ENCODE results near the gene DMWD.

The DMWD gene

GRCh38 chr19:45824041-45824471, 31.4 kb upstream of the DMWD start:
- Histone ChIP-seq H3K4me1 (ENCODE audit: insufficient read depth, low read length) (no peaks in the 10 kb centered on the region), H3K27me3 (ENCODE audit: control insufficient read depth in 1 of 2, insufficient read depth in 2 of 2, low read length in 2 of 2) (no peaks in the 10 kb centered on the region), H3K9ac (ENCODE audit: low read length) (no peak overlapping the region), H3K36me3 (ENCODE audit: insufficient read depth, low read length) (peaks cover 72% of the 10 kb centered on the region), H3K27ac (ENCODE audit: low read depth, low read length) (no peak overlapping the region), H3K9me3 (ENCODE audit: low read length) (no peaks in the 10 kb centered on the region), H3K4me3 (ENCODE audit: low read depth in 1 of 2, low read length in 2 of 2) (no peak overlapping the region)

GRCh38 chr19:45823182-45823581, 30.5 kb upstream of the DMWD start:
- Histone ChIP-seq H3K27me3 (ENCODE audit: control insufficient read depth in 1 of 2, insufficient read depth in 2 of 2, low read length in 2 of 2) (no peaks in the 10 kb centered on the region), H3K36me3 (ENCODE audit: insufficient read depth, low read length) (peaks cover 63% of the 10 kb centered on the region), H3K4me1 (ENCODE audit: insufficient read depth, low read length) (no peaks in the 10 kb centered on the region), H3K9ac (ENCODE audit: low read length) (no peak overlapping the region), H3K4me3 (ENCODE audit: low read depth in 1 of 2, low read length in 2 of 2) (no peak overlapping the region), H3K9me3 (ENCODE audit: low read length) (no peaks in the 10 kb centered on the region), H3K27ac (ENCODE audit: low read depth, low read length) (no peak overlapping the region)

- H3K36me3 ChIP-seq (ENCODE audit: insufficient read depth, low read length) = peaks cover 59% of the 10 kb centered on the region
- H3K9ac ChIP-seq (ENCODE audit: low read length) = no peak overlapping the region
- no peak overlapping the region for H3K27ac ChIP-seq (ENCODE audit: low read depth, low read length)
- no peaks in the 10 kb centered on the region for H3K27me3 ChIP-seq (ENCODE audit: control insufficient read depth in 1 of 2, insufficient read depth in 2 of 2, low read length in 2 of 2)
- H3K4me3 ChIP-seq (ENCODE audit: low read depth in 1 of 2, low read length in 2 of 2) = no peak overlapping the region
- no peaks in the 10 kb centered on the region for H3K9me3 ChIP-seq (ENCODE audit: low read length)
- H3K4me1 ChIP-seq (ENCODE audit: insufficient read depth, low read length) = no peaks in the 10 kb centered on the region
Measured at GRCh38 chr19:45822716-45823115, 30.1 kb upstream of the DMWD start.

- Histone ChIP-seq H3K27ac (ENCODE audit: low read depth, low read length) (no peak overlapping the region), H3K9me3 (ENCODE audit: low read length) (no peaks in the 10 kb centered on the region), H3K4me1 (ENCODE audit: insufficient read depth, low read length) (no peaks in the 10 kb centered on the region), H3K27me3 (ENCODE audit: control insufficient read depth in 1 of 2, insufficient read depth in 2 of 2, low read length in 2 of 2) (peaks cover 0 to 2% of the 10 kb centered on the region in 2 donors), H3K4me3 (ENCODE audit: low read depth in 1 of 2, low read length in 2 of 2) (no peak overlapping the region), H3K36me3 (ENCODE audit: insufficient read depth, low read length) (peaks cover 47% of the 10 kb centered on the region), H3K9ac (ENCODE audit: low read length) (no peak overlapping the region)
Measured at GRCh38 chr19:45821570-45821969, 28.9 kb upstream of the DMWD start.

- no peak overlapping the region for H3K27ac ChIP-seq (ENCODE audit: low read depth, low read length)
- no peaks in the 10 kb centered on the region for H3K9me3 ChIP-seq (ENCODE audit: low read length)
- no peaks in the 10 kb centered on the region for H3K4me1 ChIP-seq (ENCODE audit: insufficient read depth, low read length)
- H3K9ac ChIP-seq (ENCODE audit: low read length) = no peak overlapping the region
- H3K27me3 ChIP-seq (ENCODE audit: control insufficient read depth in 1 of 2, insufficient read depth in 2 of 2, low read length in 2 of 2) = peaks cover 0 to 7% of the 10 kb centered on the region in 2 donors
- no peak overlapping the region for H3K4me3 ChIP-seq (ENCODE audit: low read depth in 1 of 2, low read length in 2 of 2)
- peaks cover 43% of the 10 kb centered on the region for H3K36me3 ChIP-seq (ENCODE audit: insufficient read depth, low read length)
Measured at GRCh38 chr19:45821103-45821521, 28.5 kb upstream of the DMWD start.

GRCh38 chr19:45820413-45821102, 27.9 kb upstream of the DMWD start:
- H3K36me3 ChIP-seq (ENCODE audit: insufficient read depth, low read length) = peaks cover 37% of the 10 kb centered on the region
- H3K9me3 ChIP-seq (ENCODE audit: low read length) = no peaks in the 10 kb centered on the region
- H3K4me3 ChIP-seq (ENCODE audit: low read depth in 1 of 2, low read length in 2 of 2) = no peak overlapping the region

GRCh38 chr19:45819769-45820168, 27.1 kb upstream of the DMWD start:
- Histone ChIP-seq H3K36me3 (ENCODE audit: insufficient read depth, low read length) (peaks cover 30% of the 10 kb centered on the region), H3K9me3 (ENCODE audit: low read length) (no peaks in the 10 kb centered on the region), H3K27me3 (ENCODE audit: control insufficient read depth in 1 of 2, insufficient read depth in 2 of 2, low read length in 2 of 2) (peaks cover 0 to 20% of the 10 kb centered on the region in 2 donors), H3K9ac (ENCODE audit: low read length) (no peak overlapping the region), H3K4me3 (ENCODE audit: low read depth in 1 of 2, low read length in 2 of 2) (no peak overlapping the region), H3K27ac (ENCODE audit: low read depth, low read length) (no peak overlapping the region), H3K4me1 (ENCODE audit: insufficient read depth, low read length) (no peaks in the 10 kb centered on the region)

More at GRCh38 chr19:45820413-45821102, 27.9 kb upstream of the DMWD start:
- Histone ChIP-seq H3K27ac (ENCODE audit: low read depth, low read length) (no peak overlapping the region), H3K9ac (ENCODE audit: low read length) (no peak overlapping the region), H3K4me1 (ENCODE audit: insufficient read depth, low read length) (no peaks in the 10 kb centered on the region), H3K27me3 (ENCODE audit: control insufficient read depth in 1 of 2, insufficient read depth in 2 of 2, low read length in 2 of 2) (peaks cover 0 to 12% of the 10 kb centered on the region in 2 donors)

GRCh38 chr19:45817725-45818301, 25.2 kb upstream of the DMWD start:
- Histone ChIP-seq H3K36me3 (ENCODE audit: insufficient read depth, low read length) (peaks cover 16% of the 10 kb centered on the region), H3K9me3 (ENCODE audit: low read length) (no peaks in the 10 kb centered on the region), H3K4me1 (ENCODE audit: insufficient read depth, low read length) (no peaks in the 10 kb centered on the region), H3K27me3 (ENCODE audit: control insufficient read depth in 1 of 2, insufficient read depth in 2 of 2, low read length in 2 of 2) (peaks cover 0 to 35% of the 10 kb centered on the region in 2 donors), H3K27ac (ENCODE audit: low read depth, low read length) (no peak overlapping the region), H3K4me3 (ENCODE audit: low read depth in 1 of 2, low read length in 2 of 2) (no peak overlapping the region), H3K9ac (ENCODE audit: low read length) (no peak overlapping the region)

GRCh38 chr19:45817010-45817724, 24.5 kb upstream of the DMWD start:
- Histone ChIP-seq H3K9ac (ENCODE audit: low read length) (no peak overlapping the region), H3K27ac (ENCODE audit: low read depth, low read length) (no peak overlapping the region), H3K36me3 (ENCODE audit: insufficient read depth, low read length) (peaks cover 10% of the 10 kb centered on the region)

GRCh38 chr19:45816236-45817009, 23.8 kb upstream of the DMWD start:
- Histone ChIP-seq H3K36me3 (ENCODE audit: insufficient read depth, low read length) (peaks cover 10% of the 10 kb centered on the region), H3K9me3 (ENCODE audit: low read length) (no peaks in the 10 kb centered on the region), H3K27me3 (ENCODE audit: control insufficient read depth in 1 of 2, insufficient read depth in 2 of 2, low read length in 2 of 2) (peaks cover 0 to 39% of the 10 kb centered on the region in 2 donors), H3K27ac (ENCODE audit: low read depth, low read length) (no peak overlapping the region), H3K4me1 (ENCODE audit: insufficient read depth, low read length) (no peaks in the 10 kb centered on the region), H3K4me3 (ENCODE audit: low read depth in 1 of 2, low read length in 2 of 2) (no peak overlapping the region), H3K9ac (ENCODE audit: low read length) (no peak overlapping the region)

More at GRCh38 chr19:45817010-45817724, 24.5 kb upstream of the DMWD start:
- no peaks in the 10 kb centered on the region for H3K9me3 ChIP-seq (ENCODE audit: low read length)
- H3K4me1 ChIP-seq (ENCODE audit: insufficient read depth, low read length) = no peaks in the 10 kb centered on the region
- peaks cover 0 to 39% of the 10 kb centered on the region in 2 donors for H3K27me3 ChIP-seq (ENCODE audit: control insufficient read depth in 1 of 2, insufficient read depth in 2 of 2, low read length in 2 of 2)
- H3K4me3 ChIP-seq (ENCODE audit: low read depth in 1 of 2, low read length in 2 of 2) = no peak overlapping the region

Measured in muscle layer of colon (tissue), 2 donors.